Tibial nerve (tissue), 3 donors: ENCODE data around the gene CFAP20.

ENCODE experiments used
- POLR2A ChIP-seq, 2 donors: fragments of 450-650 bp; IDR thresholded peaks; one replicate each; pipeline ENCODE4 v1.6.1; 2017; ENCODE audit warnings: antibody characterized with exemption in 2 of 2, mild to moderate bottlenecking in 2 of 2, moderate library complexity in 2 of 2
- TF ChIP-seq, protein P1 (sequence below), 5 experiments: fragments of 200-600 bp in 3 of 5; fragments of 450-650 bp in 2 of 5; sonication (generic) in 3 of 5; IDR thresholded peaks; one replicate each; pipeline ENCODE4 v1.5.1; 2016 to 2019; ENCODE audit warnings: antibody characterized with exemption in 5 of 5, mild to moderate bottlenecking in 3 of 5, moderate library complexity in 2 of 5

DNA sequence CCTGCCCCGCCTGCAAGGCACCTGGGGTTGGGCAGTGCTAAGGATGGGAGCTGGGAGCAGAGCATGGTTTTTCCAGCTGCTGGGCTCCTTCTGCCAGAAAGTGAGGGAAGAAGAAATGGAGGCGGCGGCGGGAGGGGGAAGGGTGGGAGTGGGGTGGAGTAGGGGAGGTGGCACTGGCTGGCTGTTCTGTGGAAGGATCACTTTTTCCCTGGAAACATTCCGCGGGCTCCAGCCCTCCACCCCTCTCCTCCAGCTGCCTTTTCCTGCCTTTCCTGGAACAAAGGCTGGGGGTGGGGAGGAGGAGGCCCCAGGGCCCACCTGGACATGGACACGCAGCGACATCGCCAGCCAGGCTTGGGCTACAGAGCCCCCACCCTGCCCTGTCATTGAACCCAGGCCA is 41.1 kb downstream of the CFAP20 start:
- no peak for TF ChIP-seq POLR2A (IDR thresholded peaks at IDR 0.05)
- TF ChIP-seq, protein P1, sequence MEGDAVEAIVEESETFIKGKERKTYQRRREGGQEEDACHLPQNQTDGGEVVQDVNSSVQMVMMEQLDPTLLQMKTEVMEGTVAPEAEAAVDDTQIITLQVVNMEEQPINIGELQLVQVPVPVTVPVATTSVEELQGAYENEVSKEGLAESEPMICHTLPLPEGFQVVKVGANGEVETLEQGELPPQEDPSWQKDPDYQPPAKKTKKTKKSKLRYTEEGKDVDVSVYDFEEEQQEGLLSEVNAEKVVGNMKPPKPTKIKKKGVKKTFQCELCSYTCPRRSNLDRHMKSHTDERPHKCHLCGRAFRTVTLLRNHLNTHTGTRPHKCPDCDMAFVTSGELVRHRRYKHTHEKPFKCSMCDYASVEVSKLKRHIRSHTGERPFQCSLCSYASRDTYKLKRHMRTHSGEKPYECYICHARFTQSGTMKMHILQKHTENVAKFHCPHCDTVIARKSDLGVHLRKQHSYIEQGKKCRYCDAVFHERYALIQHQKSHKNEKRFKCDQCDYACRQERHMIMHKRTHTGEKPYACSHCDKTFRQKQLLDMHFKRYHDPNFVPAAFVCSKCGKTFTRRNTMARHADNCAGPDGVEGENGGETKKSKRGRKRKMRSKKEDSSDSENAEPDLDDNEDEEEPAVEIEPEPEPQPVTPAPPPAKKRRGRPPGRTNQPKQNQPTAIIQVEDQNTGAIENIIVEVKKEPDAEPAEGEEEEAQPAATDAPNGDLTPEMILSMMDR (IDR thresholded peaks at IDR 0.05) = no peak
